SH-SY5Y (cell line): ENCODE data around the gene VAV2.

ENCODE experiments used
- GATA2 ChIP-seq: IDR thresholded peaks from 2 replicates; pipeline ENCODE4 v1.6.1; 2011; ENCODE audit warnings: mild to moderate bottlenecking, low read depth, low read length
- GATA3 ChIP-seq: IDR thresholded peaks from 2 replicates; pipeline ENCODE4 v1.6.1; 2011; ENCODE audit warnings: low read depth, mild to moderate bottlenecking, low read length, moderate library complexity

DNA sequence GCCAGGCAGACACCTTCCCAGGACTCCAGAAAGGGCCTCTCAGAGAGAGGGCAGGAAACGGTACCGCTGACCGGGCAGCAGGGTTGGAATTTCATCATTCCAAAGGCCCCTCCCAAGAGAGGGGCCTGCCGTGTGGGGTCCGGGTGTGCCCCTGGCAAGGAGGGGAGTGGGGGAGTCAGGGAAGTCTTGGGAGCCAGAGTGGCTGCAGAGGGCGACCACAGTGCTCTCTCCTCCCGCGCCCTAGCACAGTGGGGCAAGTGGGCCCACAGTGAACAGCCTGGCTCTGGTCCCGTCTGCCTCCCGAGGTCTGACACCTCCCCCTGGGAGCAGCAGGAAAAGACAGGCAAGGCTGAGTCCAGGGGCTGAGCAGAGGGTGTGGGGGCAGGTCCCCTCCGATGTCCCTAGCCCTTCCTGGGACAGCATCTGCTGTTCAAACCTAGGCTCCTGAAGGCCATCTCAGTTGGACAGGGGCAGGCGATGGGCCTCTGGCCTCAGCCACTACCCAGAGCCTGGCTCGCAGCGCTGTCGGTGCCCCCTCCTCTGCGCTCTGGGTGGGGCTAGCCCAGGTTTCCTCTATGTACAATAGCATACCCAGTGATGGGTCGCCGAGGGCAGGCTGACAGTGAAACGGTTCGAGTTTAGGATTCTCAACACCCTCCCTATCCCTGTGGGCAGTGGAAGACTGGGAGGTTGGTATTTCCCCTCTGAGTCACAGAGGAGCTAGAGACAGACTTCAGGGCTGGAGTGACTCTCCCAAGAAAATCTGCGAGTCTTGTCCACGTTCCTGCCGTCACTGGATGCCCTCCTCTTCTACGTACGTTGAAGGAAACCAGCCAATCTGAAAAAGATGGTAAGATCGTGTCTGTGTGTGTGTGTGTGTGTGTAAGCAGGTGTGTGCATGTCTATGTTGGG, 228.6 kb downstream of the VAV2 start:
- TF ChIP-seq GATA2 = no peak
- no peak for TF ChIP-seq GATA3
